ENCODE data around the gene NCAPG2.

The NCAPG2 gene

DNA sequence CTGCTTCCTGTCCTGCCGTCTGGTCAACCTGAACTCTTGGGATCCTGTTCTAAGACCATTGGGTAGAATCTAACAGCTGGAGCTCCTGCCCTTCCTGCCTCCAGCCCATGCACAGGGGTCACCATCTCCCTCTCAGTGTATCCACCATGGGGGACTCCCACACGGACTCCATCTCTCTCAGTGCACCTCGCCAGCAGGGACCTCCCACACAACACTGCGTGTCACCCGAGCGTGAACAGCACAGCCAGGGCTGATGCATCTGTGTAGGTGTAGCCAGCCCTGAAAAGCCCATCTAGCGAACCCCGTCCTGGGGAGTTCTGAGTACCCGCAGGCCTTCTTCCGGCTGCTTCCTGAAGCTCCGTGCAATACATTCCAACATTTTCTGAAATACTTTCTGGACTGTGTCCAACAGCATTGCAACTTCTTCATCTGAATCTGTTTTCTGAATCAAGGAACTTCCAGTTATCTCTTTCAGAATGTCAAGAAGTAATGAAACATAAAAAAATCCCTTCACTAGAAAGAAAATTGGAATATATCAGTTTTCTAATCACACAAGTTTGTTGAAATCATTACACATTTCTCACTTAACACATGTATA, 52.5 kb downstream of the NCAPG2 start:
- H2AK5ac ChIP-seq (ENCODE audit: low read length, severe bottlenecking) = no peak overlapping the region
- H4K91ac ChIP-seq (ENCODE audit: low read length) = no peak overlapping the region
- H3K9ac ChIP-seq (ENCODE audit: low read length) = no peak overlapping the region
- H3K23ac ChIP-seq (ENCODE audit: low read length in 2 of 2) = peak overlapping the region in 1 of 2 experiments; percentile 95
- peak overlapping the region in 1 of 2 experiments; percentile 50 for H3K18ac ChIP-seq (ENCODE audit: low read depth in 1 of 2, low read length in 2 of 2)
- no peak overlapping the region for H3K4ac ChIP-seq (ENCODE audit: low read depth in 1 of 2, low read length in 2 of 2)
- 94% methylated on average over 11 of the region's 11 CpGs for WGBS
- H3K79me1 ChIP-seq (replicated peaks; ENCODE audit: low read length, poor library complexity, severe bottlenecking) = peaks cover 17% of the 10 kb centered on the region
- no peak overlapping the region for H3K27ac ChIP-seq (ENCODE audit: low read length, poor library complexity, severe bottlenecking)
- peak; percentile 7 for DNase-seq
- H2BK12ac ChIP-seq (ENCODE audit: low read length in 2 of 2) = no peak overlapping the region
- H3K4me2 ChIP-seq (ENCODE audit: low read length, poor library complexity, severe bottlenecking) = no peak overlapping the region
- no peak overlapping the region for H3K4me3 ChIP-seq (ENCODE audit: insufficient read depth in 1 of 2, low read depth in 1 of 2, low read length in 2 of 2)
- H3K14ac ChIP-seq (ENCODE audit: low read length in 2 of 2) = no peak overlapping the region
- H2BK15ac ChIP-seq (ENCODE audit: low read depth, poor library complexity, severe bottlenecking) = no peak overlapping the region
- no peak overlapping the region for H2AFZ ChIP-seq (ENCODE audit: low read depth, low read length)
- H3K27me3 ChIP-seq (ENCODE audit: control insufficient read depth in 1 of 2, insufficient read depth in 1 of 2, low read length in 2 of 2) = no peaks in the 10 kb centered on the region
- peaks cover 18 to 25% of the 10 kb centered on the region in 2 experiments for H3K36me3 ChIP-seq (ENCODE audit: control insufficient read depth in 1 of 2, insufficient read depth in 2 of 2, low read depth in 1 of 2, low read length in 2 of 2)
- H4K8ac ChIP-seq (ENCODE audit: low read length) = no peak overlapping the region
- no peaks in the 10 kb centered on the region for H3K9me3 ChIP-seq (ENCODE audit: control insufficient read depth, low read length)
- no peak overlapping the region for H2BK120ac ChIP-seq (ENCODE audit: low read depth, low read length)
- H3K4me1 ChIP-seq (ENCODE audit: control insufficient read depth, insufficient read depth, low read depth, low read length) = peaks cover 5% of the 10 kb centered on the region
- H2BK5ac ChIP-seq (ENCODE audit: low read depth, low read length, poor library complexity, severe bottlenecking) = no peak overlapping the region

- Histone ChIP-seq H4K91ac (ENCODE audit: low read length) (no peak overlapping the region), H2BK12ac (ENCODE audit: low read length in 2 of 2) (peak overlapping the region; percentile 67 to 74), H3K4me2 (ENCODE audit: low read length, poor library complexity, severe bottlenecking) (no peak overlapping the region), H2BK5ac (ENCODE audit: low read depth, low read length, poor library complexity, severe bottlenecking) (no peak overlapping the region), H3K14ac (ENCODE audit: low read length in 2 of 2) (no peak overlapping the region), H2BK15ac (ENCODE audit: low read depth, poor library complexity, severe bottlenecking) (no peak overlapping the region), H2BK120ac (ENCODE audit: low read depth, low read length) (no peak overlapping the region), H3K9ac (ENCODE audit: low read length) (peak overlapping the region; percentile 73), H3K4me3 (ENCODE audit: insufficient read depth in 1 of 2, low read depth in 1 of 2, low read length in 2 of 2) (no peak overlapping the region), H2AK5ac (ENCODE audit: low read length, severe bottlenecking) (no peak overlapping the region), H3K9me3 (ENCODE audit: control insufficient read depth, low read length) (no peaks in the 10 kb centered on the region), H3K18ac (ENCODE audit: low read depth in 1 of 2, low read length in 2 of 2) (no peak overlapping the region), H2AFZ (ENCODE audit: low read depth, low read length) (no peak overlapping the region), H3K36me3 (ENCODE audit: control insufficient read depth in 1 of 2, insufficient read depth in 2 of 2, low read depth in 1 of 2, low read length in 2 of 2) (peaks cover 8 to 16% of the 10 kb centered on the region in 2 experiments), H3K23ac (ENCODE audit: low read length in 2 of 2) (no peak overlapping the region), H3K27me3 (ENCODE audit: control insufficient read depth in 1 of 2, insufficient read depth in 1 of 2, low read length in 2 of 2) (no peaks in the 10 kb centered on the region), H3K4ac (ENCODE audit: low read depth in 1 of 2, low read length in 2 of 2) (no peak overlapping the region), H3K79me1 (replicated peaks; ENCODE audit: low read length, poor library complexity, severe bottlenecking) (peaks cover 18% of the 10 kb centered on the region), H3K27ac (ENCODE audit: low read length, poor library complexity, severe bottlenecking) (no peak overlapping the region), H3K4me1 (ENCODE audit: control insufficient read depth, insufficient read depth, low read depth, low read length) (peaks cover 5% of the 10 kb centered on the region), H4K8ac (ENCODE audit: low read length) (peak overlapping the region; percentile 45)
- peak; percentile 55 for DNase-seq
- WGBS = 42% methylated on average over 5 of the region's 7 CpGs
Measured at GRCh38 chr7:158650821-158651225, 53.8 kb downstream of the NCAPG2 start.

DNA sequence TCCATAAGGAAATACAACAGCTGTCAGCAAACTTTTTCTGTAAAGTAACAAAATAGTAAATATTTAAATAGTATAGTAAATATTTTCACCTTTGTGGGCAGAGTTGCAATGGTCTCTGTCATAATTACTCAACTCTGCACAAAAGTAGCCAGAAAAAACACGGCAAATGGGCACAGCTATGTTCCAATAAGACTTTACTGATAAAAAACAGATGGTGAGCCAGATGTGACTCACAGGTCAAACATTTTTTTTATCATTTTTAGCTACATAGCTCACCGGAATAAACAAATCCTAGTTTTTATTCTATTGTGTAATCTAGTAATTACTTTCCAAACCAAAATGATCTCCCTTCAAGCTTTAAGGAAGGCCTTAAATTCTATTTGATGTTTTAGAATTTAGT, 55.3 kb downstream of the NCAPG2 start:
- Histone ChIP-seq H3K18ac (ENCODE audit: low read depth in 1 of 2, low read length in 2 of 2) (no peak overlapping the region), H3K27me3 (ENCODE audit: control insufficient read depth in 1 of 2, insufficient read depth in 1 of 2, low read length in 2 of 2) (no peaks in the 10 kb centered on the region), H3K4ac (ENCODE audit: low read depth in 1 of 2, low read length in 2 of 2) (no peak overlapping the region), H3K9me3 (ENCODE audit: control insufficient read depth, low read length) (no peaks in the 10 kb centered on the region), H2AK5ac (ENCODE audit: low read length, severe bottlenecking) (no peak overlapping the region), H3K27ac (ENCODE audit: low read length, poor library complexity, severe bottlenecking) (no peak overlapping the region), H2BK12ac (ENCODE audit: low read length in 2 of 2) (no peak overlapping the region), H4K8ac (ENCODE audit: low read length) (no peak overlapping the region), H4K91ac (ENCODE audit: low read length) (no peak overlapping the region), H2AFZ (ENCODE audit: low read depth, low read length) (no peak overlapping the region), H3K9ac (ENCODE audit: low read length) (peak overlapping the region; percentile 73), H3K23ac (ENCODE audit: low read length in 2 of 2) (no peak overlapping the region), H3K4me3 (ENCODE audit: insufficient read depth in 1 of 2, low read depth in 1 of 2, low read length in 2 of 2) (no peak overlapping the region), H2BK15ac (ENCODE audit: low read depth, poor library complexity, severe bottlenecking) (no peak overlapping the region), H2BK5ac (ENCODE audit: low read depth, low read length, poor library complexity, severe bottlenecking) (no peak overlapping the region), H3K4me1 (ENCODE audit: control insufficient read depth, insufficient read depth, low read depth, low read length) (peaks cover 5% of the 10 kb centered on the region), H3K36me3 (ENCODE audit: control insufficient read depth in 1 of 2, insufficient read depth in 2 of 2, low read depth in 1 of 2, low read length in 2 of 2) (peaks cover 12 to 17% of the 10 kb centered on the region in 2 experiments), H3K79me1 (replicated peaks; ENCODE audit: low read length, poor library complexity, severe bottlenecking) (peaks cover 21% of the 10 kb centered on the region), H3K4me2 (ENCODE audit: low read length, poor library complexity, severe bottlenecking) (no peak overlapping the region), H2BK120ac (ENCODE audit: low read depth, low read length) (no peak overlapping the region), H3K14ac (ENCODE audit: low read length in 2 of 2) (no peak overlapping the region)
- 0% methylated on average over 1 of the region's 2 CpGs for WGBS
- DNase-seq = peak; percentile 88

GRCh38 chr7:158648787-158649186, 55.8 kb downstream of the NCAPG2 start:
- no peak overlapping the region for H3K27ac ChIP-seq (ENCODE audit: low read length, poor library complexity, severe bottlenecking)
- DNase-seq = no peak
- peak overlapping the region in 1 of 2 experiments; percentile 63 for H3K14ac ChIP-seq (ENCODE audit: low read length in 2 of 2)
- WGBS = 95% methylated on average over 9 of the region's 9 CpGs
- H2BK15ac ChIP-seq (ENCODE audit: low read depth, poor library complexity, severe bottlenecking) = no peak overlapping the region
- H2BK5ac ChIP-seq (ENCODE audit: low read depth, low read length, poor library complexity, severe bottlenecking) = no peak overlapping the region
- H3K4me1 ChIP-seq (ENCODE audit: control insufficient read depth, insufficient read depth, low read depth, low read length) = peaks cover 2% of the 10 kb centered on the region
- no peak overlapping the region for H2AFZ ChIP-seq (ENCODE audit: low read depth, low read length)
- H3K79me1 ChIP-seq (replicated peaks; ENCODE audit: low read length, poor library complexity, severe bottlenecking) = peaks cover 17% of the 10 kb centered on the region
- peak overlapping the region; percentile 38 for H4K8ac ChIP-seq (ENCODE audit: low read length)
- H3K4ac ChIP-seq (ENCODE audit: low read depth in 1 of 2, low read length in 2 of 2) = peak overlapping the region; percentile 41 to 92
- H3K36me3 ChIP-seq (ENCODE audit: control insufficient read depth in 1 of 2, insufficient read depth in 2 of 2, low read depth in 1 of 2, low read length in 2 of 2) = peaks cover 8 to 18% of the 10 kb centered on the region in 2 experiments
- H3K4me2 ChIP-seq (ENCODE audit: low read length, poor library complexity, severe bottlenecking) = no peak overlapping the region
- H2BK120ac ChIP-seq (ENCODE audit: low read depth, low read length) = peak overlapping the region; percentile 19
- H3K27me3 ChIP-seq (ENCODE audit: control insufficient read depth in 1 of 2, insufficient read depth in 1 of 2, low read length in 2 of 2) = no peaks in the 10 kb centered on the region
- H3K9ac ChIP-seq (ENCODE audit: low read length) = peak overlapping the region; percentile 66
- H3K23ac ChIP-seq (ENCODE audit: low read length in 2 of 2) = peak overlapping the region in 1 of 2 experiments; percentile 86
- H3K18ac ChIP-seq (ENCODE audit: low read depth in 1 of 2, low read length in 2 of 2) = peak overlapping the region; percentile 34 to 98
- peak overlapping the region; percentile 28 for H2AK5ac ChIP-seq (ENCODE audit: low read length, severe bottlenecking)
- peak overlapping the region; percentile 29 for H4K91ac ChIP-seq (ENCODE audit: low read length)
- H3K9me3 ChIP-seq (ENCODE audit: control insufficient read depth, low read length) = no peaks in the 10 kb centered on the region
- H2BK12ac ChIP-seq (ENCODE audit: low read length in 2 of 2) = peak overlapping the region; percentile 50 to 100
- H3K4me3 ChIP-seq (ENCODE audit: insufficient read depth in 1 of 2, low read depth in 1 of 2, low read length in 2 of 2) = peak overlapping the region in 1 of 2 experiments; percentile 46
